GM21390 (cell line): ENCODE results near the gene WDR18.

Experiments
- ATAC-seq: cut with Tn5 transposase; IDR thresholded peaks from one replicate; pipeline ENCODE4 v1.9.1; 2021; ENCODE audit not compliant: unreplicated experiment

WDR18 gene

DNA sequence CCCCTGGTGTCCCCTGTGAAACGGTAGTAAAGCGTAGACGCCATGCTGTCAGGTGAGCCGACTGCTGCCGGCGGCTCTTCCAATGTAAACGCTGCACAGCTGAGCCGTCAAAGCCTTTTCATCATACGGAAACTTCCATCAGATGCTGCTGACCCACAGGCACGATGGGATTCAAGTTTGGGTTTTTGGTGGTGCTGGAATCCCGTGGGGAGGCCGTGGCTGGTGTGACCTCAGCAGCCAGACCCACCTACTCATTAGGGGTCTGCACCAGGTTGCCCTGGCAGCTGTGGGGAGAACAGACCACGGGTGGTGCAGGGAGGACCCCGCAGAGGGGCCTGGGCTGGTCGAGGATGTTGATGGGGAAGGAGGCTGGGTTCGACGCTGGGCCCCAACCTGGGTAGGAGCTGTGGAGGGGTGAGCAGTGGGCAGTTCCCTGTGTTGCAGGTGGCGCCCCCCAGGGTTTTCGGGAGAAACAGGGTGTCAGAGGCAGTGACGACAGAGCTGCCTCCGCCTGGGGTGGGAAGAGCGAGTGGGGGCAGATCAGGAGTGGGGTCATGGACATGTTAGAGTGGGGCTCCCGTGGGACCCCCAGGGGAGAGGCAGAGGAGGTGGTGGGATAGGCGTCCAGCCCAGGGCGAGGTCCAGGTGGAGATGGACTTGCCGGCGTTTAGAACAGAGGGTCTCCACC, 22.7 kb downstream of the WDR18 start:
- ATAC-seq: no peak

GRCh38 chr19:1007399-1008251, 23.5 kb downstream of the WDR18 start:
- no peak for ATAC-seq

DNA sequence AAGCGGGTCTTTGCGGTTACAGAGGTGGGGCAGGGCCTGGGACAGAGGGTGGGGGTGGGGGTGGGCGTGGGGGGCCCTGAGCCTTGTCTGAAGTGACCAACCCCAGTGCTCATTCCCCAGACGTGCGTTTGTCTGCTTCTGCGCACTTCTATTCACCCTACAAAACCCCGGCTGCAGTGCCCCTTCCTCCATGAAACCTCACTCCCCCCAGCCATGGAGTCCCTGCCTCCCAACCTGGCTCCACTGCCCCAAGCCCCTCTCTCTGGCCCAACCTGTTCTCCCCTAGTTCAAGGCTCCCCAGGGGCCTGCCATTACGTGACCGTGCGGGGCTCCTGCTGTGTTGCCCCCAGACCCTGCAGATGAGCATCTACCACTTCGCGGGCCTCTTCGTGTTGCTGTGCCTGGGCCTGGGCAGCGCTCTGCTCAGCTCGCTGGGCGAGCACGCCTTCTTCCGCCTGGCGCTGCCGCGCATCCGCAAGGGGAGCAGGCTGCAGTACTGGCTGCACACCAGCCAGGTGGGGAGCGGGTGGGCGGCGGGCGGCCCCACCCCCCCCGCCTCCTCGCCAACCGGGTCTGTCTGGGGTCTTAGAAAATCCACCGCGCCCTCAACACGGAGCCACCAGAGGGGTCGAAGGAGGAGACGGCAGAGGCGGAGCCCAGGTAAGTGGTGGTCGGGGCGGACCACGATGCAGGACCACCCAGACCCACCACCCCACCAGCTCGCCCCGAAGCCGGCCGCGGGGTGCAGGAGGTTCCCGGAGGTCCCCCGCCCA, 24.3 kb downstream of the WDR18 start:
- no peak for ATAC-seq

DNA sequence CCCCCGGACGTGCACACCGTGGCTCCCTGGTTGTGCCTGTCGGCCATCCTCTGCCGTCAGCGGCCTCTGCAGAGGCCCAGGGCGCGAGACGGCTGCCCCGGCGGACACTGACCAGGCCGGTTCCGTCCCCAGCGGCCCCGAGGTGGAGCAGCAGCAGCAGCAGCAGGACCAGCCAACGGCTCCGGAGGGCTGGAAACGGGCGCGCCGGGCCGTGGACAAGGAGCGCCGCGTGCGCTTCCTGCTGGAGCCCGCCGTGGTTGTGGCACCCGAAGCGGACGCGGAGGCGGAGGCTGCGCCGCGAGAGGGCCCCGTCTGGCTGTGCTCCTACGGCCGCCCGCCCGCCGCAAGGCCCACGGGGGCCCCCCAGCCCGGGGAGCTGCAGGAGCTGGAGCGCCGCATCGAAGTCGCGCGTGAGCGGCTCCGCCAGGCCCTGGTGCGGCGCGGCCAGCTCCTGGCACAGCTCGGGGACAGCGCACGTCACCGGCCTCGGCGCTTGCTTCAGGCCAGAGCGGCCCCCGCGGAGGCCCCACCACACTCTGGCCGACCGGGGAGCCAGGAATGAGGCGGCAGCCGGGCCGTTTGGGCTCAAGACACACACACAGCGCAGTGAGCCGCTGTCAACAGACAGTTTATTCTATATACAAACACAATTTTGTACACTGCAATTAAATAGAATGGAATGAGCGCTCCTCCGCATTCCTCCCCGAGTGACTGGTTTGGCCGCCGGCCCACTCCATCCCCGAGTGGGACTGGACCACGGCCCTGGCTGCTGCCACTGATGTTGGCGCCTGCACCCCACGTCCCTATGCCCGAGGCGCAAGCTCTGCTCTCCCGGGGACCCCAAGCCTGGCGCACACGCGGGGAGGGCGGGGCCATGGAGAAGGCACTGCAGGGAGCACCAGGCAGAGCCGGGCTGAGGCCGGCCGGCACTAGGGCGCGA, 25.2 kb downstream of the WDR18 start:
- ATAC-seq: no peak

GRCh38 chr19:1009981-1010538, 25.9 kb downstream of the WDR18 start:
- ATAC-seq: no peak

GRCh38 chr19:1010586-1011510, 26.7 kb downstream of the WDR18 start:
- no peak for ATAC-seq

- no peak for ATAC-seq
Observed at GRCh38 chr19:1011831-1012333, 27.7 kb downstream of the WDR18 start.

- ATAC-seq: no peak
Observed at GRCh38 chr19:1012334-1012733, 28.2 kb downstream of the WDR18 start.

DNA sequence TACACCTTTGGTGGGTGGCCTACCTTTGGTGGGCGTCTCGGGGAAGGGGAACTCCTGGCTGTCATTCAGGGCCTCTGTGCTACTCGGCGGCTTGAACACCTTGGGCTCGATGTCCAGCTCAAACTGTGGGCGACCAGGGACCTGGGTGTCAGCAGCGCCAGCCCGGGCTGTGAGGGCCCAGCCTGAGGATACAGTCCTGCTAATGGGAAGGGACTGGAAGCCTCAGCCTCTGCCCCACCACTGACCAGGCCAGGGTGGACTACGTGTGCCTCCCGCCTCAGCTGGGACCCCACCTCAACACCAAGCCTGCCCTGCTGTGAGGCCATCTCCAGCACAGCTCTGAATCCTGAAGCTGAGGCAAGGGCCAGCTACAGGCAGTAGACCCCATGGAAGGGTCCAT, 29.1 kb downstream of the WDR18 start:
- ATAC-seq: no peak

- no peak for ATAC-seq
Observed at GRCh38 chr19:1014161-1015060, 30.3 kb downstream of the WDR18 start.

GRCh38 chr19:1015061-1015781, 31.1 kb downstream of the WDR18 start:
- no peak for ATAC-seq

DNA sequence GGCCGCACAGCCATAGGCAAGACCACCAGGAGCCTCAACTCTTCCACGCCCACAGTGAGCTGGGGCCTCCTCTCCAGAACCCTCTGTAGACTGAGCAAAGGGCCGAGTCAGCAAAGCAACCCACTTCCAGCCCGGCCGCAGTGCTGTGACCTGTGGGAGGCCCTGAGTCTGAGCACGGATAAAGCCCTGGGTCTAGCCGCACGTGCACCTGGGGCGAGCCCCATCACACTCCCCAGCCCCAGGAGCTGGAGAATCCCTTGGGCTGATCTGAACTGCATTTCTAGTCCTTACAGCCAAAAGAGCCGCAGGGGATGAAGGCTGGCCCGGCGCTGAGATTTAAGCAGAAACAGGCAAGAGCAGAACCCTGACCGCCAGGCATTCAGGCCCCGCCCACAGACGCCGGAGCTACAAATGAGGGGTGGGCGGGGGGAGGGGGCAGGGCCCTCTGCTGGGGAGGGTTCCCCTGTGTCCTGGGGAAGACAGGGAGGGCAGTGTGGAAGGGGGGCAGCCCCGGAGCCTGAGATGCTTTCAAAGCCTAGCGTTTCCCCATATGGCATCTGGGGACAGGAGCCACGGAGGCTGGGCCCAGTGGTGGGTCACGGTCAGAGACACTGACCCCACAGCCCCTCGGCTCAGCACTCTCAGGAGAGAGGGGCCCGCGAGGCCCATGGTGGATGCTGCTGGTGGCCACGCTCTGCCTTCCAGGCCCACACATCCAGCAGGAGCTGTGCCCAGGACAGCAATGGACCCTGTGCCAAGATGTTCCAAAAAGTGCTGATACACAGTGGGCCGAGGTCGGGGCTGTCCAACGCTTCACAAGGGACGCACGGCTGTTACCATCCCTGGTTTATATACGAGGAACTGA, 31.9 kb downstream of the WDR18 start:
- no peak for ATAC-seq

DNA sequence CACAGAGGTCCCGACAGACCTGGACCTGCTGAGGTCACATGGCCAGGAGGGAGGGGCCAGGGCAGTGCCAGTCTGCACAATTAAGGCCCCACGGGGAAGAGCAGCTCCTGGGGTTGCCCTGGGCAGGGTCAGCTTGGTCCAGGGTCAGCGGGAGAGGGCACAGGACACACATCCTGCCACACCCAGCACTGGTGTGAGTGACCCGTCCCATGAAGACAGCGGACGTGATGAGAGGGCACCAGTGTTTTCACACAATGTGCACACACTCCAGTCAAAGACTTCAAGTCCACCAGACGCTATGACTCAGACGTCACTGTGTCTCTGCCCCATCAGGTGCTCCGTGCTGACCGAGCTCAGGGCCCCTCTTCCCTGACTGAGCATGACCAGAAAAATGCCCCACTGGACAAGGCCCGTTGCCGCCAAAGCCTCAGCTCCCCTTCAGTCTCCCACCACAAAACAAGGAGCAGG, 32.5 kb downstream of the WDR18 start:
- ATAC-seq: no peak

DNA sequence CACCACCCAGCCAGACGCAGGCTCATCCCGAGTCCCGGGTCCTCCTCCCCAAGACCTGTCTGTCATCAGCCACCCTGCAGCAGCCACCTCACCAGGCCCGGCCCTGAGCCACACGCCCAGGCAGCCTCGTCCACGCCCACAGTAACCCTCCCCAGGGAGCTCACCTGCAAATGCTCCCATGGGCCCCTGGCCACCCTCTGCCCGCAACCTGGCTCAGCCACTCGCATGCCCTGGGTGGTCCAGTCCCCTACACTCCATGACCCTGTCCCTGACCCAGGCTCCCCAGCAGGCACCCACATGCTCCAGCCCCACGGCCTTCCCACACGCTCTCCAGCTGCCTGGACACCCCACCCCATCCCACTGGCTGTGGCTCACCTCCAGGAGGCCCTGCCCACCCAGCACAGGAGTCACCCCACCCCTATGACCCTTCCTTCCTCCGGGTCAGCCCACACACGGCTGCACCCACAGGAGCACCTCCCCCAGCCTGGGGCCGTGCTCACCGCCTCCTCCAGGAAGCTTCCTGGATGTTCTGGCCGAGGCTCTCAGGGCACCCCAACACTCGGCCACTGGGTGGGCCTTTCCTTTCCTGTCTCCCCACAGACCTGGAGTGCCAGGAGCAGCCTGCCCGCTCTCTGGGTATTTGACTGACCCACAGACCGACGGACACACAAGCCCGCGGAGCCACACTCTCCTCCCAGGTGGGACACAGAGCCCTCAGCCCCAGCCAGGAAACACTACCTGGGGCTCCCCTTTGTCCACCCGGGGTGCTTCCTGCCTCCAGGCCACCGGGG, 33.2 kb downstream of the WDR18 start:
- ATAC-seq: no peak

- no peak for ATAC-seq
Observed at GRCh38 chr19:1017906-1018305, 33.8 kb downstream of the WDR18 start.
